ENCODE data around the gene GLIS2. TPM values are rescaled to one million over a fixed set of nuclear protein-coding genes. Genes with fewer than 3 reads are reported as not detected.

The GLIS2 gene
- total and polyA plus RNA-seq, 12 donors, result 6.9 to 16.9 (median 13.9) TPM

DNA sequence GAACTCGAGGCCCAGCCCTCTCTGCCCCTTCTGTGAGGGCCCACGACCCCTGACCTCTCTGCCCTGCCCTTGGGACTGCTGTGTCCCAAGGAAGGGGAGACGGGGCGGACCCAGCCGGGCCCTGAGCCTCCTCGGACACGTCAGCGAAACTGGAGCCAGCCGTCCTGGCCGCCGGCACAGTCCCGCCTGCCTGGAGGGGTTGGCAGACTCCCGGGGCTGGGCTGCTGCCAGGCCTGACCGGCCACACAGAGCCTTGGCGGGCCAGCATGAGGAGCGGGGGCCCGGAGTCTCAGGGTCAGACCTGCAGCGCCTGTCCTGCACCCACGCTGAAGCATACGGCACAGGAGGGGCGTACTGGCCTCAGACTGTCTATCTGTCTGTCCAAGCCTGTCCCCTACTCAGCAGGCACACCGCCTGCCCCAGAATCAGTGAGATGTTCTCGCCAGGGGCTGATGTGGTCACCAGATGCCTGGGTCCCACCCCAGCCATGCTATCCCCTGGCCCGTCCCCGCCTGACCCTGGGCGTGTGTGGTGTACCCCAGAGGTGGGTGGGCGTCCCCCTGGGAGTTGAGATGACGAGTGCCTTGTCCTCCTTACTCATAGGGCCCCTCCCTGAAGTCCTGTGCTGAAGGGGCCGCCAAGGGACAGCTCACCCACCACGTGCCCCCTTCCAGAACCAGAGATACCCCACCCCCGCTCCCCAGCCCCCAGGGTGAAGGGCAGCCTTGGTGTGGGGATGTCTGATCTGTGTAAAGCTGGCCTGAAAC lies 60.4 kb downstream of the GLIS2 start:
- 44 to 45% methylated on average over 31 of the region's 31 CpGs for WGBS, 2 donors
- peak; percentile 86 to 94 for DNase-seq
- H3K27ac ChIP-seq, result peak overlapping the region; percentile 11 to 88 (median 82)
- peak; percentile 65 to 84 (median 77) for ATAC-seq
- peaks cover 37 to 87% (median 69%) of the 10 kb centered on the region in 9 donors for H3K4me1 ChIP-seq
- TF ChIP-seq, protein P1, sequence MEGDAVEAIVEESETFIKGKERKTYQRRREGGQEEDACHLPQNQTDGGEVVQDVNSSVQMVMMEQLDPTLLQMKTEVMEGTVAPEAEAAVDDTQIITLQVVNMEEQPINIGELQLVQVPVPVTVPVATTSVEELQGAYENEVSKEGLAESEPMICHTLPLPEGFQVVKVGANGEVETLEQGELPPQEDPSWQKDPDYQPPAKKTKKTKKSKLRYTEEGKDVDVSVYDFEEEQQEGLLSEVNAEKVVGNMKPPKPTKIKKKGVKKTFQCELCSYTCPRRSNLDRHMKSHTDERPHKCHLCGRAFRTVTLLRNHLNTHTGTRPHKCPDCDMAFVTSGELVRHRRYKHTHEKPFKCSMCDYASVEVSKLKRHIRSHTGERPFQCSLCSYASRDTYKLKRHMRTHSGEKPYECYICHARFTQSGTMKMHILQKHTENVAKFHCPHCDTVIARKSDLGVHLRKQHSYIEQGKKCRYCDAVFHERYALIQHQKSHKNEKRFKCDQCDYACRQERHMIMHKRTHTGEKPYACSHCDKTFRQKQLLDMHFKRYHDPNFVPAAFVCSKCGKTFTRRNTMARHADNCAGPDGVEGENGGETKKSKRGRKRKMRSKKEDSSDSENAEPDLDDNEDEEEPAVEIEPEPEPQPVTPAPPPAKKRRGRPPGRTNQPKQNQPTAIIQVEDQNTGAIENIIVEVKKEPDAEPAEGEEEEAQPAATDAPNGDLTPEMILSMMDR (IDR thresholded peaks at IDR 0.05), result no peak
- no peaks in the 10 kb centered on the region for H3K27me3 ChIP-seq
- H3K9me3 ChIP-seq, result no peaks in the 10 kb centered on the region
- H3K36me3 ChIP-seq, result peaks cover 0 to 29% (median 0%) of the 10 kb centered on the region in 9 donors
- H3K4me3 ChIP-seq, result peak overlapping the region in 7 of 10 donors; percentile 3 to 69 (median 27)
- intact Hi-C loops (cut with DNase I), result no loop called here

DNA sequence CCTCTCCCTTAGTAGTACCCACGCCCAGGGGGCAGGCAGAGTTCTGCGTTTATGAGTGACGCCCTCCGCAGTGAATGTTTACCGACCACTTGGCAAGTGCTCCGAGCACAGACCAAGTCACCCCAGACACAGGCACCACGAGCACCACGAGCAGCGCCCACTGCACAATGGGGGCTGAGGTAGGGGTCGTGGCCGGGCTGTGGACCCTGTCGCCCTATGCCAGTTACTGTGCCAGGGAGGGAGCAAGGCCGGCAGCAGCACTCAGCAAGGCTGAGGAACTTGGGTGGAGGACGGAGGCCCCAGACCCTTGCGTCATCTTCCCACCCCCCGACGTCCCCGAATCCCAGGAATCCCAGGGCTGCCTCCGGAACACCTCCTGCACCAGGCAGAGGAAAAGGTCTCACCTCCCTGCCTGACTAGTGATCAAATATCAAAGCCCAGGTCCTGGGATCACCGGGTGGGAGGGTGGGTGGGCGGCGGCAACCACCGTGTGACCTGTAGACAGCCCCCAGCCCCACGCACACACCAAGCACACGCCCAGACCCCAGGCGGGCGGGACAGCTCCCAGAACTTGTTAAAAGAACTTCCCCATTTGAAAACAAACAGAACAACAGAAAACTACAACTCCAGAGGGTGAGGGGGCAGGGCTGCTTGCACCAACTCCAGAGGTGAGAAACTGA lies 61.2 kb downstream of the GLIS2 start:
- Histone ChIP-seq H3K27me3 (no peaks in the 10 kb centered on the region), H3K9me3 (no peaks in the 10 kb centered on the region), H3K36me3 (peaks cover 0 to 36% (median under 1%) of the 10 kb centered on the region in 9 donors), H3K4me3 (peak overlapping the region in 1 of 10 donors; percentile 69), H3K27ac (peak overlapping the region in 8 of 10 donors; percentile 11 to 88 (median 82)), H3K4me1 (peaks cover 37 to 84% (median 66%) of the 10 kb centered on the region in 9 donors)
- ATAC-seq, result no peak
- intact Hi-C loops (cut with DNase I), result no loop called here
- TF ChIP-seq, protein P1 (IDR thresholded peaks at IDR 0.05), result no peak
- WGBS, 2 donors, result 74 to 77% methylated on average over 27 of the region's 27 CpGs
- DNase-seq, result peak in 1 of 2 donors; percentile 16

DNA sequence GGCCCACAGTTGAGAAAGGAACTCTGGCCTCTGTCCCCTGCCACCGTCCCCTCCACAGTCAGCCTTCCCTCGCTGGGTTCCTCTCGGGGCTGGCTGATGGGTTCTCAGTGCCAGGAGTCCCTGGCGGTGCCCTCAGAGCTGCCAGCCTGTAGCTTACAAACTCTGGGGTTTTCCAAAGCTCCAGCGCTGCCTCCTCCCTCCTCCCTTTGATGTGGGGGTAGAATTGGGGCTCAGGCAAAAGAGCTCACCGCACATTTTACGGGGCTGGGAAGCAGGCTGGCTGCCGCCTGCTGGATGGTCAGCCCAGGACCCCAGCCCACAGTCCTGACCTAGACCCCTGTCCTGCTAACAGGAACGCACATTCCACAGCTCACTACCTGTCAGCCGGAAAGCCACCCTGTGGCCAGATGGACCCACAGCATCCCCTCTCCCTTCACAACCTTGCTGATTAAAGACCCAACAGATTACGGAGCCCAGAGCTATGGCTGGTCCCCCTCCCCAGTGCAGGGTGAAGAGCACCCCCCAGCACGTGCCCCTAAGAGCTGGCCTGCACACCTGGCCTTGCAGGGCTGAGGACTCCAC lies 61.8 kb downstream of the GLIS2 start:
- Histone ChIP-seq H3K4me1 (peaks cover 32 to 78% (median 60%) of the 10 kb centered on the region in 9 donors), H3K36me3 (peaks cover 0 to 43% (median 7%) of the 10 kb centered on the region in 9 donors), H3K27me3 (no peaks in the 10 kb centered on the region), H3K27ac (peak overlapping the region in 8 of 10 donors; percentile 19 to 88 (median 82)), H3K4me3 (no peak overlapping the region), H3K9me3 (no peaks in the 10 kb centered on the region)
- TF ChIP-seq, protein P1 (IDR thresholded peaks at IDR 0.05), result no peak
- ATAC-seq (no peak), DNase-seq (peak in 1 of 2 donors; percentile 18)
- 74 to 82% methylated on average over 12 of the region's 12 CpGs for WGBS, 2 donors
- intact Hi-C loops (cut with DNase I), result no loop called here

GRCh38 chr16:4378161-4378666 lies 62.3 kb downstream of the GLIS2 start:
- H3K27ac ChIP-seq, result peak overlapping the region in 9 of 10 donors; percentile 7 to 87 (median 39)
- H3K9me3 ChIP-seq, result no peaks in the 10 kb centered on the region
- intact Hi-C loops (cut with DNase I), result no loop called here
- TF ChIP-seq, protein P1 (IDR thresholded peaks at IDR 0.05), result no peak
- DNase-seq (peak in 1 of 2 donors; percentile 56), ATAC-seq (peak in 1 of 8 donors; percentile 30)
- H3K27me3 ChIP-seq, result no peaks in the 10 kb centered on the region
- peaks cover 27 to 75% (median 54%) of the 10 kb centered on the region in 9 donors for H3K4me1 ChIP-seq
- WGBS, 2 donors, result 61 to 78% methylated on average over 15 of the region's 15 CpGs
- no peak overlapping the region for H3K4me3 ChIP-seq
- H3K36me3 ChIP-seq, result peaks cover 0 to 48% (median 11%) of the 10 kb centered on the region in 9 donors

Data from heart right ventricle (tissue), 16 donors.